HL-60/S4 treated with phorbol 12-myristate 13-acetate at 8.2 ng/mL for 4 days and 3 days (cell line): ENCODE measurements around the gene FIG4.
"Not testable (repeated sequence)": the region's sequence is repeated elsewhere in the genome, so short reads cannot be mapped to it uniquely, and the experiment has no call there.

Source experiments
- in situ Hi-C: fragments of 300-500 bp; cut with MboI; formaldehyde crosslinking; loops from 2 replicates; pipeline ENCODE4 v1.15.0; 2022; ENCODE audit warnings: low sequenced_read_pairs

FIG4 gene

DNA sequence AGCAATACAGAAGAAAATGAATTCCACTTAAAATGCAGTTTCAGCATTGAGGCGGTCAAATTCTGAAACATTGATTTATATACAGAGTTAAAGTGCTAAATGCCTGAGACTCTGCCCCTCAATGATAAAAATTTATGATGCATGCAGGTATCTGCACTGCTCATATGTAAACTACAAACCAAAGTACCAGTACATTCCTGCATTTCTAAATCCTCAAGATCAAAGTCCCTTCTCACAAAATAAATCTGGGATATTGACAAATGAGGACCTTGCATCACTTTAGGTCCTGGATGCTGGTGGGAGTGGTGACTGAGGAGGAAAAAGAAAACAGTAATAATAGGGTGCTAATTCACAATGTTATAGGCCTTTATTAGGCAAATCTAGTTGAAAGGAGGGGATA, 101.9 kb downstream of the FIG4 start:
- in situ Hi-C loops: no loop called here

DNA sequence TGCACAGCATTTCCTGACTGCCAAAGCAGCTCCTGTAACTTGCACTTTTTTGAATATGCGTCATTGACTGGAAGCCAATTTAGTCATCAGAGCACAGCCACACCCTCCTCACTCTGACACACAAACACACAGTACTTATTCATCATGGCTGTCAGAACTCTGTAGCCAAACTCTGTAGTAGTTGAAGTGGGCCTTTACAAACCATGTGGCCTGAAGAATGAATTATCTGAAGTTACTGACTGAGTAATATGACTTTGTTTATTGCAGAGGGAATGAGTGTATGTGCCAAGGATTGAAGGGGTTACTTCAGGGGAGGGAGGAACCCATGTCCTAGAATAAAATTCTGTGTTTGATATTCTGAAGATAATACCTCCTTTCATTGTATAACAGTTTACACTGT, 102.7 kb downstream of the FIG4 start:
- in situ Hi-C loops: no loop called here

DNA sequence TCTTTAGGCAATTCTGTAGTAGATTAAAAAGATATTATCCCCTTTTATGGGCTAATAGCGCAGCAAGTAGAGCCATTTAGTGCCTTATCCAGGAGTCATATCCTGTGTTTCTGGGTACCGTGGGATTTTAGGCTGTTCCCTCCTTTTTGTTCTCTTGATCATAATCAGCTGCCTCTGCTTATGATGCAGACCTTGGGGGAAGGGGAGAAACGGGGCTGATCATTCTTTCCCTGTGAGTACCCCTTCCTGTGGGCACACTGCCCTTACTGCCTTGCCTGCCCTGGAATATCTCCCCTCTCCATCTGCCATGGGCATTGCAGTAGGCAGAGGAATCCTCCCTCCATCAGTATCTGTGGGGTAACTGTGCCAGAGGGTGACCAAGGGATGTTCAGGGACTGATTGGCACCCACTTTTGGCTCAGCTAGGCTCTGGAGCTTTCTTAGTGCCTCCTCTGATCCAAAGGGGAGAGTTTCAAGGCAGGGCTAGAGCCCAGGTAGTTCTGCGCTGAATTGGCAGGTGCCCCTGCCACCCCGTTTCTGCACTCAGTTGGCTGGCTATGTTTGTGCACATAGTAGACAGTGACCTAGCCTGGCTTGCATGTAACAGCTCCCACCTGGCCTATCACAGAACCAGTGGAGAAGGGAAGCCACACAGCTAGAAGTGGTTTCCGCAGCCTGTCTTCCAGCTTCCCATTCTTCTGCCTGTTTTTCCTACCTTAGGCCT, 103.3 kb downstream of the FIG4 start:
- in situ Hi-C loops: no loop called here

DNA sequence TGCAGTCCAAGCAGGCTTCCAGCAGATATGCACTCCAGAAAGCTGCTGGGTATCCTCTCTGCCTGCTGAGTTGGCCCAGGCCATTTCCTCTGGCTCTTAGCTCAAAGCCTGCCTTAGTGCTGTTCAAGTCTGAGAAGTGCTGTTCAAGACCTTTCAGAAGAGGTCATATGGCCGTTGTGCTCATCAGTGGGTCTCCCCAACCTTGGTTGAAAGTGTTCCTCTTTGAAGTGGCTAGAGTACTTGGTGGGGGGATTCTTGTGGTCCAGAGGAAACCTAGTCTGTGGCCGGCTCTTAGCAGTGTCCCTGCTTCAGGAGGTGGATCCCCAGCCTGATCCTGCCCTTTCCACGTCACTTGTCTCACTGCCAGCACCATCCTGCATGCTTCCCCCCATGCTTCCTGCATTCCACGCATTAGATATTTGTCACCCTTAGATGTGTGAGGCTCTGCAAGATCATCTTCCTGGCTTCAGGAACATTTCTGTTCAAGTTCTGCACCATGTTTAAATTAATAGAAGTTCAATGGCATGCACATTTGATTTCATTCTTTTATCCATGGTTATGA, 105.0 kb downstream of the FIG4 start:
- in situ Hi-C loops: no loop called here

DNA sequence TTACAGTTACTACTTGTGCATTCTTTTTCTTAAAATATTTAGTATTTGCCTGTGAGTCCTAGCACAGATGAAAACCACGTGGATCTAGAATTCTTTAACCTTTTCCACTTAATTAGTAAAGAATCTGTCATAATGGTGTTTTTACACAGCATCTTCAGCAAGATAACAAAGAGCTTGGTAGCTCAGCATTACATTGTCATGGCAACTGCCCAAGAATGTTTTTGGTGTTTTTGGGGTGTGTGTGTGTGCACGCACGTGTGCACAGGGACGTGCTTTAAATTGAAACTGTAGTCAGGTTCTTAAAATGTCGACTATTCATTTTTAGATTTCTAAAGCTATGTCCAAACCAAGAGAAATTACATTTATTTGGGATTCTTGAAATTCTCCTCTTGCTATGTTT, 108.0 kb downstream of the FIG4 start:
- in situ Hi-C loops: no loop called here

DNA sequence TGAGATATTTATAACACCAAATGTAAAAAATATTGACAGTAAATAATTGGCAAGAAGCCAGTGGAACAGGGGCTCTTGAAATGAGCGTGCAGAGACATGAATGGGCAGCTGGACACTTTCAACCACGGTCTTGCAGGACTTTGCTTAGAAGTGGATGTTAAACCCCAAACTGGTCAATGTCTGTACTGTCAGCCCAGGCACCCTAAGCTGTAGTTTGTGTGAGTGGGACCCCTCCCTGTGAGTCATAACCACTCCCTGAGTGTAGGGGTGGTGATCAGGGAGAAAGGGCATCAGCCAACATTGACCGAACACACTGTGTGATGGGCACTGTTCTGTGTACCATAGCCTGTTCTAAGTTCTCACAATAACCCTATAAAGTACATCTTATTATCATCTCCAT, 108.6 kb downstream of the FIG4 start:
- in situ Hi-C loops: no loop called here

DNA sequence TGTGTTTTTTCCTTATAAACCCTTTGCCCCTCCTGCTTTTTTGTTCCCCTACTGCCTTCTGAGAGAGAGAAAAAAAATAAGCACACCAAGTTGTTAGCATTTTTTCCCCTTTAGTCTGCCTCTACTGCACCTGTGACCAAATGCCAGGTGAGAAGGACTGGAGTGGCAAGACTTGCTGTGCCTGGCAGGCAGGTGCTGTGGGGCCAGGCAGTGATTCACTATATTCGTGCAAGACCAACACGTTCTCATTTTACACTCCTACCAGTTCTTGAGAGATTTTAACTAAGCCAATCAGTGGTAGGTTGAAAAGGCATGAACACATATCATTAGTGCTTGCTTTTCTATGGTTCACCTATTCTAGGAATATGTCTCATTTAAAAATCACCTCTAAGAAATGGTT, 109.7 kb downstream of the FIG4 start:
- in situ Hi-C loops: no loop called here

DNA sequence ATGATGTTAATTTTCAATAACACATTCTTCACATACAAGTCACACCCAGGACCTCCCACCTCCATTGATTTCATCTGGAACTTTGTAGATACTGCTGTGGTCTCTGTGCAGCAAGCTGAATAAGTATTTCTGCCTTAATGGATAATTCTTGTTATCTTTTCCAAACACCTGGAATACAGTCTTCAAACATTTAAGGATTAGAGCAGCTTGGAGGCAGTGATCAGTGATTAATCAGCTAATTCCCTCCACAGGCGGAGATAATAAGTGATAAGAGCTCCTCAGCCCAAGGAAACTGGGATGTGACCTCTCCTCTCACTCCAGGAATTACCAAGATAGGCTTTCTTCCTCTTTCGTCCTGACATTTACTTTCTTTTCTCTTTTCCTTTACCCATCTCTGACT, 110.7 kb downstream of the FIG4 start:
- in situ Hi-C loops: no loop called here

DNA sequence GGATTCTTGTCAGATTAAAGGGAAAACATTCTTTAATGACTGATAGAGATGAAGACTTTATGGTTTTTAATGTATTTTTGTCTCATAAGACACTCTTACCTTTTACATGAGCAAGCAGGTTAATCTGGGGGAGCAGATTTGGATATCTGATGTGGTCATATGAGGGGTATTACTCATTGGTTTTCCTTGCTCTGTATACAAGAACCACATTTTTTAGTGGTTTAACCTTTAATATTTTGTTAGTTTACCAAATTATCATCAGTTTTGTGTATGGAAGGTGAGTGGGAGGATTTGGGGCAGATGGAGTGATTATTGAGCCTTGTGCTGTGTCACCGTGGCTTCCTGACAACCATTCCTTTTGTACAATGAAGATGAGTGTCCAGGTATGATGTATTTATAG, 112.9 kb downstream of the FIG4 start:
- in situ Hi-C loops: no loop called here

DNA sequence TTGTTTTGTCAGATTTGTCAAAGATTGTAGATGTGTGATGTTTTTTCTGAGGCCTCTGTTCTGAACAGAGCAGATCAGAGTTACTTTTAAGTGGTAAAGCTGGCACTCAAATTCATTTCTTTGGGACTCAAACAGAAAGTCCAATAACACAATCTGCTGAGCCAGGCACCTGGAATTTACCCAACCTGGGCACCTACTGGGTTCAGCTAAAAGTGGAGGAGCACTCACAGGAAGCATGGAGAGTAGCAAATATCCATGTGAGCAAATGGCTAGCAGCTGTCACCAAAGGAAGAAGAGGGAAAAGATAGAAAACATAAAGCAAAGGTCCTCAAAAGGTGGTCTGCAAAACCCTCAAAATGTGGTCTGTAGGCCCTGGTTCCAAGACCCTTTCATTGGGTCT, 116.8 kb downstream of the FIG4 start:
- in situ Hi-C loops: no loop called here

DNA sequence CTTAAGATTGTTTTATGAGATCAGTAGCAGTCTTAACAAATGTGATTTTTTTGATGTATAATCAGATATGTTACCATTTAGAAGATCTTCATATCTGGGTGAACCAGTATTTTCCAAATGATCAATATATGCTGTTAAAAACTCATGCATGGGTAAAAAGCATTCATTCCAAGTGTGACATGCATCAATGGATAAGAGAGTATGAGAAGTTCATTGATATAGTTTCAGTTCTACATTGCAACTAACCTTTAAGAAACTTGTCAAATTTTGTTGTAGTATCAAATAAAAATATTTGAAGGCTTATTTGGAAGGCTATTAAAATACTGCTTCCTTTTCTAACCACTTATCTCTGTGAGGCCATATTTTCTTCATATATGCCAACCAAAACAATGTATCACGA, 117.7 kb downstream of the FIG4 start:
- in situ Hi-C loops: no loop called here

DNA sequence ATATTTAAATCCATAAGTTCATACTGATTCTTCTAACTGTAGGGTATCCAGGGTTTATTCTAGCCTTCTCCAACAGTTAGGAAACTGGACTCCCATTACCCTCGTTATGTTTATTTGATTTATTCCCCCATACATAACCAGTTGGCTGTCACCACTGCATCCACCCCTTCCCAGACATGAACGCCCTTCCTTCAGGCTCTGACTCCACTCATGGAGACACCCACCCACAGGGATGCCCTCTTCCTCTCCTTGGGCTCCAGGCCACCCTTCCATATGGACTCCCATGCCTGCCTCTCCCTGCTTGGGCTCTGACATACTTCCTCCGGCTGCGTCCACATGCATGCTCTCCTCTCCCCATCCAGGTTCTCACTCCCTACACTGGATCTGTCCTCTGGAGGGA, 124.0 kb downstream of the FIG4 start:
- in situ Hi-C loops: no loop called here

DNA sequence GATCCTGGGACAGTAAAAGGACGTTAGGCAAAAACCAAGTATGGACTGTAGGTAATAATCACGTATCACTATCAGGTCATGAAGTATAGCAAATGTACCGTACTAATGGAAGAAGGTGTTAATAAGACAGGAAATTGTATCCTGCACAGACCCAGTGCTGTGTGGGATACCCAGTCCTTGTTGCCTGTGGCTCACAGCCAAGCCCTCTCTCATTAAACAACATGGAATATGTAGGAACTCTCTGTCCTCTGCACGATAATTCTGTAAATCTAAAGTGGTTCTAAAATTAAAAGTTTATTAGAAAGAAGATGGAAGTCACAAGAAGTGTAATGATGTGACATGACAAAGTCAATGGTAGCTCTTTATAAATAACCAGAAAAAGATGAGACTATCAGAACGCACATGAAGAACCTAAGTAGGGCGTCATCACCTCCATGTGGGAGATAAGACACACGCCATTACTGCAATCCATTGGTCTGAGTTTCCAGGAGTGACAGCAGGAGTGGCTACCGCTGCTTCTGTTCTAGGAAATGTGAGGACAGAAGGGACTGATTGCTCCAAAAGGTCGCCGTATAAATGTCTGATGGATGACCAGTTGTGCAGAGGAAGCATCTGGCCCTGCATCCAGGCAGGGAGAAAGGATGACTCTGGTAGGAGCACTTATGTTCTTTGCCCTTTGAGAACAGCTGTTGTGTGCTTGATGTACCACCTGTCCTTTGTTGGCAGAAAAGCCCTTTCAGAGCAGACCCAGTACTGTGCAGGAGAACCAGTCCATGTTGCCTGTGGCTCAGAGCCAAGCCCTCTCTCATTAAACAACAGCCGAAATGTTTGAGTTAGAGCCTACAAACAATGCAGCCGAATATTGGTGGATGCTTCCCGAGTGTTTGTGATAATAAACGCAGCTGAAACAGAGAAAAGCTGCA, 125.6 kb downstream of the FIG4 start:
- in situ Hi-C loops: no loop called here

DNA sequence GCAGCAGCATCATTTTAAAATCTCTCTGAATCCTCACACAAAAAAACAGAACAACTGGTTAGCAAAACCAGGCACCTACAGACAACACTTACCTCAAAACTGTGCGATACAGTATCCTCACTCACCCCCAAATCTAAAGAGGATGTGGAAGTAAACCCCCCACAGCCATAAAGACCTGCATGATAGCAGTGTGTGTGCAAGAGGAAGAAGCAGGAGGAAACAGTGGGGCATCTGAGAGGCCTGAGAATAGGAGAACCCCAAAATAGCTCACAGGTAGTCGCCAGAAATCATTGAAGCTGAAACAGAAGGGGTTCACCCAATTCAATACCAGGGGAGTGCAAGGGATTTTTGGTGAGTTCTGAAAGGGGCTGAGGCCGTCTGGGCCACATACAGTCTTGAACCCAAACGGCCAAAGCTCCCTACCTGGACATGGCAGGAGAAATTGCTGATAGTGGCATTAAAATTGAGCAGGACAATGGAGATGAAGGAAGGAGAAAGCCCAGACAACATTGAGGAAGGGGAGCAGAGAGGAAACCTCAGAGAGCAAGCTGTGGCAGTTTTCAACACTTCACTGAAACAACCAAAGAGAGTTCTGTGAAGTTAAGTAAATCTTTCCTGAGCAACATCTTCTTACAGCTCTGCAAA, 129.7 kb downstream of the FIG4 start:
- in situ Hi-C loops: no loop called here

DNA sequence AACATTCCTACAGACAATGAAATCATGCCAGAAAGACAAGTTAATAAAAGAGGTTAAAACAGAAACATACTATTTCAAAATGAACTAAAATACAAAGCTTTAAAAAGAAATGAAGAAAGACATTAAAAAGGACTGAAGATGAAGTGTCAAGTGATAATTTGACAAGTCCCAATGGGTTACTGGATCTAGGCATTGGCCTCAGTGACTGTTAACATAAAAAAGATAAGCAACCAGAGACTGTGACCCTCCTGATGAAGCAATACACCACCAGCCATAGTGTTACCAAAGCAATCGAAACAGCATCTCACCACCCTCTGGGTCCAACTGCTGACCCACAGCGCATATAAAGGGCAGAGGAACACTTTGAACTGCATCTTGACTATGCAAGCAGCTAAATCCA, 130.3 kb downstream of the FIG4 start:
- in situ Hi-C loops: no loop called here

DNA sequence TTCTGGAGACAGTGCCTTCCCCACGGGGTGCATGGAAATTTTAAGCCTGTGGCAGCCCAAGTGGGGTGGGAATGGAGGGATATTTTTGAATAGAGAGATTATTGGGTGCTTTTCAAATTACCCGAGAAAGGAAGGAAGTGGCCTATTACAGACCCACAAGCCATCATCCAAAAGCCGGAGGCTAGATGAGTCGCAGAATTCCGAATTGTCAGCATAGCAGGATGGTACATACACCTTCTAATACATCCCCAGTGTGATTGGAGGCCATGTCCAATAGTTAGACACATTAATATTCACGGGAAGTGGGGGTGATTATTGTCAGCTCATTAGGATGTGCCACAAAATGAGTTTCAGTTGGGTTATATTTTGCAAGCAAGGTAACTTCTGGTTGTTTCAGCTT, 133.0 kb downstream of the FIG4 start:
- in situ Hi-C loops: no loop called here

DNA sequence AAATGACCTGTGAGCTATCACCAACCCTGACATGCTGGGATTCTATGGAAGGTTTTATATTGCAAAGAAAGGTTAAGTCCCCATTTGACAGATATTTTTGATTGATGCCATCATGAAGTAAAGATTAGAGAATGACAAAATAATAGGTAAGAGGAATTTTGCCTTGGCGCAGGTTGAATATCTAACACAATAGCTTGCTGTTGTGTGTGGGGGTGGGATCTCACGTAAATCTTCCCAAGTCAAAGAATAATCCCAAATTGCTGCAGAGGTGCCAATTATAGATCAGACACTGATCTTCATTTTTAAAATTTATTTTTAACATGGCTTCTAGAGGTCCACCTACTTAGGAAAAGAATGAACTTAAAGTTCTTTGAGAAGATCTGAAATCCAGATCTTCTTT, 135.5 kb downstream of the FIG4 start:
- in situ Hi-C loops: no loop called here

DNA sequence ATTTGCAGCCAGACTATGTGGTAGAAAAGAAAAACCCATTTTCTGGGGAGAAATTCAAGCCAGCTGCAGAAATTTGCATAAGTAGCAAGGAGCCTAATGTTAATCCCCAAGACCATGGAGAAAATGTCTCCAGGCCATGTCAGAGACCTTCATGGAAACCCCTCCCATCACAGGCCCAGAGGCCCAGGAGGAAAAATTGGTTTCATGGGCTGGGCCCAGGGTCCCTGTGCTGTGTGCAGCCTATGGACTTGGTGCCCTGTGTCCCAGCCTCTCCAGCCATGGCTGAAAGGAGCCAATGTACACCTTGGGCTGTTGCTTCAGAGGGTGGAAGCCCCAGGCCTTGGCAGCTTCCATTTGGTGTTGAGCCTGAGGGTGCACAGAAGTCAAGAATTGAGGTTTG, 140.3 kb downstream of the FIG4 start:
- in situ Hi-C loops: not testable (repeated sequence)

DNA sequence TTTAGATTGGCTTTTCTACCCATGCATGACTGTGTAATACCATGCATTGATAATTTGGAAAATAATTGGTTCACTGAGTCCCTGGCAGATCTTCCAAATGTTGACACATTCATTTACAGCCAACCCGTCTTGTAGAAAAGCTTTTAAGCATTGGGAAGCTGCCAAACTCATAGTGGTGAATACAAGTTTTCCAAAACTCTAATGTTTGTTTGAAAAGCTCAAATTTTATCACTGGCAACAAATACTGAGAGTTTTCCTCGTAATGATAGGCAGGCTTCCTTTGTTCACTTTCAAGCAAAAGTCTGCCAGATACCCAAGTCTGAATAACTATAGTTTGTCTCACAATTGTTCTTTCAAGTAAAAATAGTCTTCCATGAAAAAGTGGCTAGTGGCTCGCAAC, 143.0 kb downstream of the FIG4 start:
- in situ Hi-C loops: no loop called here

DNA sequence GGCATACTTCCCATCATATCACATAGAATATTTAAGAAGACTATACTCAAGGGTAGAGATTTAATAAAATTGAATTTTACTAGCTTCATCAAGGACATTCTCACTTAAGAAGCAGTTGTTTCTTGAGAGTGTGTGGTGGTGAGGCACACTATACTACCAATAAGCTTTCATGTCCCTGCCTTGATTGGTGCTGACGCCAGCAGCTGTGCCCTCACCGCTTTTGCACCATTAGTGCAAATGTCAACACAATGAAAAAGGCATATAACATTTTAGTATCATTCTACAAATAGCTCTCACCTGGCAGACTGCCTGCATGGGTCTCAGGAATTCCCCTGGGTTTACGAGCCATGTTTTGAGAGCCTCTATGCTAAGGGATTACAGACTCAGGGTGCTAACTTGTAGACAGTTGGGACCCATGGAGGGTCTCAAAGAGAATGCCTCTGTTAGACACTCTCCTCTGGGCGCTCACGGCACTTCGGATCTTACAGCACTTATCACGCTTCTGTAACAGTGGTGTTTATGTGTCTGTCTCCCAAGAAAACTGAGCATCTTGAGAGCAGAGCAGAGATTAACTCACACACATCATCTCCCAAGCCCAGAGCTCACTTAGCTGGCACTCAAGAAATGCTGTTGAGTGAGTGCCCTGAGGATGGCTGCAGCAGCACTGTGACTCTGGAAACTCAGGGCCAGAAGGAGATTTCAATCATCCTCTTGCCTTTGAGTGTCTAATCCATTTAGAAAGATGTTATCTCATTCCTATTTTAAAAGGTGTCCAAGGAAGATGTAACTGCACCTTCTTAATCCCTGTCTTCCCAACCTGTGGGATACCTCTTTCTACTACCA, 143.7 kb downstream of the FIG4 start:
- in situ Hi-C loops: no loop called here

DNA sequence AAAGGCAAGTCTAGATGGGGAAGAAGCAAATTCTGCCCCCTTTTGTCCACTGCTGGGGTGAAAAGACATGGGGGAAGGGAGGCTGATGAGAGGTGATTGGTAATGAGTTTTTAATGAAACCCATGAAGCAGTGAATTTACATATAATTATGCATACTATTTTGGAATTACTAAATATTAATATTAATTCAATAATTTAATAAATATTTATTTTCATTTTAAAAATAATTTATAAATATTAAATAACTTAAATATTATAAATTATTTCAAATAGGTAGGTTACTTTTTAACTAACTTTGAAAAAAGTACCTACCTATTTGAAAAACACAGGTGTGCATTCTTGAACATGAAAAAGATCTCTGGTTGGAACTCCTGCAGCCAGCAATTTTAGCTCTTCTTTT, 148.9 kb downstream of the FIG4 start:
- in situ Hi-C loops: no loop called here
